GM06990 (cell line): Measurements from ENCODE around the gene ZNF225.
"Not testable (repeated sequence)": the region's sequence is repeated elsewhere in the genome, so short reads cannot be mapped to it uniquely, and the experiment has no call there.

ENCODE experiments used
- DNase-seq: peaks from one replicate; pipeline ENCODE4 v3.0.0-alpha.2; 2011; ENCODE audit not compliant: insufficient read length; ENCODE audit errors: extremely low read depth
- H3K27me3 ChIP-seq: replicated peaks from 2 replicates; pipeline ENCODE4 v1.6.0; 2011; ENCODE audit warnings: low read length; ENCODE audit not compliant: control insufficient read depth, insufficient read depth
- H3K36me3 ChIP-seq: 2 replicates; pipeline ENCODE4 v1.5.1; 2011; ENCODE audit warnings: low read length; ENCODE audit not compliant: control insufficient read depth, insufficient read depth
- H3K4me3 ChIP-seq: replicated peaks from 2 replicates; pipeline ENCODE4 v1.5.1; 2011; ENCODE audit warnings: low read depth, mild to moderate bottlenecking, control low read depth, low read length
- CTCF ChIP-seq: IDR thresholded peaks from 2 replicates; pipeline ENCODE4 v1.5.1; 2011; ENCODE audit warnings: low read length, control low read depth, mild to moderate bottlenecking, inconsistent platforms; ENCODE audit not compliant: insufficient read depth, poor library complexity, severe bottlenecking

The ZNF225 gene

DNA sequence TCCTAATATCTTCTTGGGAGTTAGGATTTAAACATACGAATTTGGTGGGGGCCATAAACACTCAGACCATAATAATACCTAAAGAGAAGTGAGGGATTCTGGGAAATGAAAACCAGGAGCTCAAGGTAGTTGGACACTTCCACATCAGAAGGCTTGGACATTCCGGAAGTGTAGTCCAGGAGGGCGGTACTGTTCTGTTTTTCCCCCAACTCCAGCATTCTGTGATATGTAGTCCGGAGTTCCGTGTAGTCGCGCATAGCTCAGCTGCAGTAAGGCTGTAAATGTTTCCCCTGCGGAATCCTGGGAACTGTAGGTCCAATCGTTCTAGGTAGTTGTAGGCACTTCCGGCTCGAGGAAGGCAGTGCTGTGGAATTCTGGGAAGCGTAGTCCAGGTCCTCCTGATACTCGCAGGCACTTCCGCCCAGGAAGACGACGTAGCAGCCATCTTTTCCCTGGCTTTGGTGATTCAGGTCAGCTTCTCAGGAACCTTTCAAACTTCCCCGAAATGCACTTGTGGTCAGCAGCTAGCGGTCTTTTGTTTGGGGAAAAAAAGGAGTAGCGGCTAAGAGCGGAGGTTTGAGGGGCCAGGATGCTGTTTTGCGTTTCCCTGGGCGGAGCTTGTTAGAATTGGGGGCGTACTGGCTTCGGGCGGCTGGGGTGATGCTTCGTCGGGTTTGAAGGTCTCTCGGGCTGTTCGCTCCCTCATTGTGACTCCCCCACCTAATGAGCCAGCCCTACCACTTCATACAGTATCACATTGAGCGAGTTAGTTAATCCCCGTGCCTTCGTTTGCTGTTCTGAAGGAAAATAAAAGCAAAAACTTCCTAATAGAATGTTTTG is 51.7 kb downstream of the ZNF225 start, which contains the start of gene ZNF226:
ZNF226 (plus strand) TSS at position 428 of the 840 bp plus-strand sequence. CDS start 4,981 bp downstream, outside the sequence.
- TF ChIP-seq CTCF: no peak
- Histone ChIP-seq H3K36me3 (peaks cover 6% of the 10 kb centered on the region), H3K4me3 (peak within 1 kb of the TSS; percentile 78), H3K27me3 (no peaks in the 10 kb centered on the region)
- peak; percentile 80 for DNase-seq

DNA sequence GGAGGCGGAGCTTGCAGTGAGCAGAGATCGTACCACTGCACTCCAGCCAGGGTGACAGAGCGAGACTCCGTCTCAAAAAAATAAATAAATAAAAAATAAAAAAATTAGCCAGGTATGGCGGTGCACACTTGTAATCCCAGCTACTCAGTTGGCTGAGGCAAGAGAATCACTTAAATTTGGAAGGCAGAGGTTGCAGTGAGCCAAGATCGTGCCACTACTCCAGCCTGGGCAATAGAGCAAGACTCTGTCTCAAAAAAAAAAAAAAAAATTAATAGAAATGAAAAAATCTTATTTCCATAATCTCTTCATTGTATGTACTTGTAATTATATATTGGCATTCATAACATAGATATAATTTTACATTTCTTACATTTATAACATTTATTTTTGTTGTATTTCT is 57.5 kb downstream of the ZNF225 start:
- not testable (repeated sequence) for DNase-seq, H3K27me3 ChIP-seq, H3K4me3 ChIP-seq
- H3K36me3 ChIP-seq: peaks cover 28% of the 10 kb centered on the region

DNA sequence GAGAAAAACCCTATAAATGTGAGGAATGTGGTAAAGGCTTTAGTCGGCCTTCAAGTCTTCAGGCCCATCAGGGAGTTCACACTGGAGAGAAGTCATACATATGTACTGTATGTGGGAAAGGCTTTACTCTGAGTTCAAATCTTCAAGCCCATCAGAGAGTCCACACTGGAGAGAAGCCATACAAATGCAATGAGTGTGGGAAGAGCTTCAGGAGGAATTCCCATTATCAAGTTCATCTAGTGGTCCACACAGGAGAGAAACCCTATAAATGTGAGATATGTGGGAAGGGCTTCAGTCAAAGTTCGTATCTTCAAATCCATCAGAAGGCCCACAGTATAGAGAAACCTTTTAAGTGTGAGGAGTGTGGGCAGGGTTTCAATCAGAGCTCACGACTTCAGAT is 63.4 kb downstream of the ZNF225 start:
- no peaks in the 10 kb centered on the region for H3K27me3 ChIP-seq
- no peak for TF ChIP-seq CTCF
- no peak for DNase-seq
- no peak overlapping the region for H3K4me3 ChIP-seq
- peaks cover 28% of the 10 kb centered on the region for H3K36me3 ChIP-seq

GRCh38 chr19:44180968-44181367 is 67.8 kb downstream of the ZNF225 start:
- TF ChIP-seq CTCF: no peak
- no peak for DNase-seq
- no peak overlapping the region for H3K4me3 ChIP-seq
- peaks cover 7% of the 10 kb centered on the region for H3K36me3 ChIP-seq
- no peaks in the 10 kb centered on the region for H3K27me3 ChIP-seq

- no peak for DNase-seq
- no peak for TF ChIP-seq CTCF
- no peaks in the 10 kb centered on the region; the same call in 1 of the 2 replicates for H3K36me3 ChIP-seq
- H3K4me3 ChIP-seq: no peak overlapping the region
- no peaks in the 10 kb centered on the region for H3K27me3 ChIP-seq
Measured at GRCh38 chr19:44182145-44182544, 68.9 kb downstream of the ZNF225 start.
